Stimulated activated CD8-positive, alpha-beta memory T cell treated with anti-CD3 and anti-CD28 coated beads, Interleukin-15, amount 100 ng/mL, for 1 hour (primary cell): Measurements from ENCODE around the gene MPRIP.

Experiments
- DNase-seq: peaks from one replicate; pipeline ENCODE4 v3.0.0-alpha.2; 2020; ENCODE audit warnings: low read depth

MPRIP gene

DNA sequence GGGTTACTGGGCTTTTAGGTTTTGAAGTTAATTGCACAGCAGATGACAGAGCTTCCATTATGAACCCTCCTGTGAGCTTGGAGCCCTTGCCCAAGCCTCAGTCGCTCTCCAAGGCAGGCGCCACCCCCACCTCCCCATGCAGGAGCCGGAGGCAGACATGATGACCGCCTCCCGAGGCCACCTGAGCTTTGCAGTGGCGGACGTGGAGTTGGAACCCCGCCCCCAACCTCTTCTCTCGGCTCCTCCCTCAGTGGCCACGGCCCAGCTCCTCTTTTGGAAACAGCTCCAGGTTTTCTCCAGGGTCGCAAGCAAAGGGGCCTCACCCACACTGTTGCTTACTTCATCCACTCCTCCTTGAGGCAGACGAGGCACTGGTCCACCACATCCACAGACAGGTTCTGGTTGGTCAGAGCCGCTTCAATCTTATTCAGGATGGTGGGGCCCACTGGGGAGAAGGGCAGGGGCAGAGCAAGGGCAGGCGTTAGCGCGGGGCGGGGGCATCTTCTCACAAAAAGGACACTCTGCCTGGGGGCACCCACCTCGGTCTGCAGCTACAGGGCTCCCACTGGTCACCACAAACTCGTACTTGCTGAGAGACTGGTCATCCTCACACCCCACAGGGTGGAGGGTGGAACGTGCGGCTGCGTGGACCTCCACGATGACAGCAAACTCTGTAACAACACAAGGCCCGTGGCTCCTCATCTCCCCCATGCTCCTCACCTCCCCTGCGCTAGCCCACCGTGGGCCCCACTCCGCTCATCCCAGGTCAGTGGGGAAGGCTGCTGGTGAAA, 172.6 kb downstream of the MPRIP start:
- no peak for DNase-seq

GRCh38 chr17:17215575-17215974, 173.3 kb downstream of the MPRIP start:
- DNase-seq: no peak

GRCh38 chr17:17216236-17216635, 174.0 kb downstream of the MPRIP start:
- no peak for DNase-seq

- no peak for DNase-seq
Measured at GRCh38 chr17:17216776-17217175, 174.5 kb downstream of the MPRIP start.

DNA sequence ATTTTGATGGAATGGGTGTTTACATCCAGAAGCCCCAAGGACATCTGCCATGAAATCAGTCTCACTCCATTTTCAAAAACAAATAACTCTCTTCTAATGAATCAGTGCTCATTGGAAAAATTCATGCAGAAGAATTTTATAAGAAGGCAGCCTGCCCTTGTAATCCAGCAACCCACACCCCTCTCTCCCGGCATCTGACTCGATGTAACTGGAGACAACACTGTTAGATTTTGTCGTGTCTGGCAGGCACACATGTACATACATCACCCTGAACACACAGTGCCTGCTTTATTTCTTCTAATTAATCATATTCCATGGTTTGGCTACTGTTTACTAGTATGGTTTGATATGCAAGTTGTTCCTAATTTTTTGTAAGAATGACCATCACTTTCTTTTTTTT, 175.7 kb downstream of the MPRIP start:
- no peak for DNase-seq

GRCh38 chr17:17220529-17220928, 178.3 kb downstream of the MPRIP start:
- no peak for DNase-seq

DNA sequence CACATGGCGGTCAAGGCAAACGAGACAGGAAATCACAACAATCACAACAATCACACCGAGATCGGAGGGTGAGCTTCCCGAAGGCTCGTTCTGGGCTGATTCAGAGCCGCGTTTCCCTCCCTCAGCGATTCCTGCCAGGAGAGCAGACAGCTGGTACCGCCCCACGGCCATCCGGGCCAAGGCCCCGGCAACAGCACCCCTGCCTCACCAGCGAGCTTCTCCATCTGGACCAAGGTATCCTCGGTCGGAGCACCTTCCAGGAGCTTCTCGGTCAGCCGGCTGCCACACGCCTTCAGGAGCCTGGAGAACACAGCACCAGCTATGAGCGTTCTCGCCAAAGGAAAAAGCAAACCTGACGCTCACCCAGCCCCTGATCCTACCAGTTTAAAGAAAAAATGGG, 179.1 kb downstream of the MPRIP start:
- no peak for DNase-seq

DNA sequence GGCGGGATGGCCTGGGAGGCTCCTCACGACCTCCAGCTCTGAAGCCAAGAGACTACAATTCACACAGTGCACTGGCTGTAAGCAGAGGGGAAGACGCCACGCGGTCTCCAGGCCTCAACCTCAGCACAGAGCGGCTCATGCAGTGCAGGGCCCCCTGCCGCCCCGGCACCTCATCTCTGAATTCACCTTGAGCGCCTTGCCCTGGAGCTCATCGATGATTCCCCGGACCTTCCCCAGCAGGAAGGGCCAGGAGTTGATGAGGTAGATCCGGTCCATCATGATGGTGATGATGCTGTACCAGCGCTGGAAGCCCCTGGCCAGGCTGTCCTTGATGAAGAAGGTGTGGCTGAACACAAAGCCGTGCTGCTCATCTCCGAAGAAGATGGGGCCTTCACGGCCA, 181.5 kb downstream of the MPRIP start:
- no peak for DNase-seq

- DNase-seq: no peak
Measured at GRCh38 chr17:17224137-17224536, 181.9 kb downstream of the MPRIP start.

DNA sequence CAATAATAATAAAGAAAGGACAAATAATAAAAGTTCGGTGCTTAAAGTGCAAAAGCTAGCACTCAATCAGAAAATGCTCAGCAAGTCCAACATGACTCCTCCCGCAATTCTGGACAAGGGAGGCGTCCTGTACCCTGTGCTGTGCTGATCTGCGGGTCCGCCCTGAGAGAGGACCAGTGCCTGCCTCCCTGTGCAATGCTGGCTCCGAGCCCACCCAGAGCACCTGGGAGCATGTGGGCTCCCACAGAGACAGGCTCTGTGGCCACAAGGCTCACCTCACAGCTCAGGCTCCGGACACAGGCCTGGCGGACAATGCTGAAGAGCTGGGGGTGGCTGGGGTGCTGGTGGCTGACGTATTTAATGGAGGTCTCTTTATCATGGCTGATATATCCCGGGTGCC, 183.6 kb downstream of the MPRIP start:
- no peak for DNase-seq

- no peak for DNase-seq
Measured at GRCh38 chr17:17226451-17227265, 184.4 kb downstream of the MPRIP start.

GRCh38 chr17:17227608-17228520, 185.6 kb downstream of the MPRIP start:
- no peak for DNase-seq

DNA sequence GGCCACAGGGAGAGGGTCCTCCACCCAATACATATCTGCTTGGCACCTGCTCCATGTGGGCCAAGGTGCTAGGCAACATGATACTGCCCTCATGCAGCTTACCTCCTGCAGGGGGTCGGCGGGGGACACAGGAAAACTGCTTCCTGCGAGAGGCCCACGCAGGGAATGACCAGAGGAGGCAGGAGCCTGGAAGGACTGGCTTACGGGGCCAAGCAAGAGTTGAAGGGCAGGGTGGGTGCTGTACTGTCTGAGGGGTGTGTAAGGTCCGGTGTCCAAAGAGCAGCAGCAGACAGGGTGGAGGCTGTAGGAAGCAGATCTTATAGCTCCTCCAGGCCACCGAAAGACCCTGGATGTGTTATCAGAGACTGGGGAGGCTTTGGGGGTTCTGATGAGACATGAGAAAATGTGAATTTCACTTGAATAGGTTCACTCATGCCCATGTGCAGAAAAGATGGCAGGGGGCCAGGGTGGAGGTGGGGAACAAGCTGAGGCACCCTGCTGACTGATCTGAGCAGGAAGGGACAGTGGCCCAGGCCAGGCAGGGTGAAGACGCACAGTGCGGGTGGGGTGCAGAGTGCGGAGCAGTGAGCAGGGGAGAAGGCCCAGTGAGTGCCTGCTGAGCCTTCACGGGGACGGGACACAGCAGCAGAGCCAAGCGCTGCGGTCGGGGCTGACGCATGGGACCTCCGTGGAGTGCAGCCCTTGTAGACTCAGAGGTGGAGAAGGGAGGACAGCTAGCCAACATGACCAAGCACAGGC, 186.4 kb downstream of the MPRIP start:
- DNase-seq: no peak

DNA sequence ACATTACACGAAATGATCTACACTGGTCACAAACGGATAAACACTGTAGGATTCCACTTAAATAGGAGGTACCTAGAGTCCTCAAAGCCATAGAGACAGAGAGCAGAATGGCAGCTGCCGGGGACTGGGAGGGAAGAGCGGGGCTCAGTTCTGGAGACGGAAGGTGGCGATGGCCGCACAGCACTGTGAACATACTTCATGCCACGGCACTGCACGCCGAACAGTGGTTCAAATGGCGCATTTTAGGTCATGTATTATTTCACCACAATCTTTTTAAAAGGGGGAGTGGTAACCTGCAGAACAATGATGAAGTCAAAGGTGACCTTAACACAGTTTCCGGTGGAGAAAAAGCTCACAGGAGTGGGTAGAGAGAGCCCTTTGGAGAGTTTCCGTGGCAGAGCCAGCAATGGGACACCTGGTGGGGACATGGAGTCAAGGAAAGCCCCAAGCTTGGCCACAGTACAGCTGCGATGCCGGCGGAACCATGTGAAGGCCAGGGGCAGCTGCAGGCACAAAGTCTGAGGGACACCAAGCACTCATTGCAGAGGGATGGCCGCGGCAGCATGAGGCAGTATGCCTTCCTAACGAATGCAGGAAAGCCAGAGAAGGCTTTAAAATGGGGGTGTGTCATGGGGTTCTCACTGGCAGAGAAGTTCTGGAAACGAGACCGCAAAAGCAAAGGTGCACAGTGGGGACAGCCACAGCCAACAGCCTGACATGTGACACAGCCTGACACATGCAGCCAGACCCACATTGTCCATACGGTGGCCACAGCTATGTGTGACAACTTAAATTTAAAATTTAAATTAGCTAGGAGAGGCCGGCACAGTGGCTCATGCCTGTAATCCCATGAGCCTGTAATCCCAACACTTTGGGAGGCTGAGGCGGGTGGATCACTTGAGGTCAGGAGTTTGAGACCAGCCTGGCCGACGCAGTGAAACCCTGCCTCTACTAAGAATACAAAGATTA, 187.4 kb downstream of the MPRIP start:
- no peak for DNase-seq

DNA sequence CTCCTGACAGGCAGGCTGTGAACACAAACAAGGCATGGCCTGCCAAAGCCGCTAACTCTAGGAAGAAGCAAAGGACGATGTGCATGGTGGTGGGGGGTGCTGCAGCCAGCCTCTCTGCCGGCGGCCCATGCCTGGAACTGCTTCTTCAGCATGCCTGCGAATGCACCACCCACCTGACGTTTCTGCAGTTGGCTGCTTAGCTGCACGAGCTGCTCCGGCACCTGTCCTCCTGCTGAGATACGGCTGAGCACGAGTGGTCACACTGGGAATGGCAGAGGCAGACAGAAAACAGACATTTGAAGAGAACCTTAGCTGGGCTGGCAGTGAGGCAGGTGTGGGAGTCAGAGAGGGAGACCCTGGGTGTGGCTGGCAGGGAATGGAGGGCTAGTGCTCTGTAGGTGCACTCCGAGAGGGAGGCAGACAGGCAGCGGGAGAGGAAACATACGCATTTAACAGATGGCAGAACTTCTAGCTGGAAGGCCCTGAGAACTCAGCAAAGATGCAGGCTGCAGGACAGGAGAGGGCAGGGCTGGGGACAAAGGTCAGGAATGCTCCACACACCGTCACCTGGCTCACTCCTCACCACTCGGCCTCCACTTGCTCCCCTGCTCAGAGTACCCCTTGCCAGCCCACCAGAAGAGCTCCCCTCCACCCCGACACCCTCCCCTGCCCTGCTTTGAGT, 189.5 kb downstream of the MPRIP start:
- no peak for DNase-seq

DNA sequence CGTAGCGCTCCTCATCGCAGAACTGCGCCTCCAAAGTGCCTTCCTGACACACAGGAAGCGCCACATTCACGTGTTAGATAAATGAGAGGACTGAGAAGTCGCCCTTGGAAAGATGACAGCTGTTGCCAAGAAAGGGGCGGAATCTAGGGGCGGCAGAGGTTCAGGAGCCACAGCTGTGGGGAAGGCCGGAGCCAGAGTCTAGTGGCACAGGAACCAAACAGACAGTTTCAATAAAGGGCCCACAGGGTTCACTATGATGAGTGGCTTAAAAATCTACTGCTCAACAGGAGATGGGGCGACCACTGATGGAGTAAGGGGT, 190.0 kb downstream of the MPRIP start:
- no peak for DNase-seq

GRCh38 chr17:17235212-17236174, 193.2 kb downstream of the MPRIP start:
- no peak for DNase-seq

- DNase-seq: no peak
Measured at GRCh38 chr17:17236295-17237025, 194.2 kb downstream of the MPRIP start.
